GM12874 (cell line): ENCODE data around the gene DAZAP1.

Experiments used
- CTCF ChIP-seq: IDR thresholded peaks from 2 replicates; pipeline ENCODE4 v1.5.1; 2011; ENCODE audit warnings: low read depth, mild to moderate bottlenecking, control low read depth, low read length, moderate library complexity; ENCODE audit not compliant: insufficient read depth

Gene DAZAP1

GRCh38 chr19:1402411-1403070 is 4.8 kb upstream of the DAZAP1 start:
- no peak for TF ChIP-seq CTCF

- peak; percentile 37 for TF ChIP-seq CTCF
Observed at GRCh38 chr19:1406774-1407527, 435 bp upstream of the DAZAP1 start.

GRCh38 chr19:1408300-1409203 is 1.2 kb downstream of the DAZAP1 start:
- no peak for TF ChIP-seq CTCF

- no peak for TF ChIP-seq CTCF
Observed at GRCh38 chr19:1409204-1410005, 2.0 kb downstream of the DAZAP1 start.

- TF ChIP-seq CTCF: no peak
Observed at GRCh38 chr19:1410136-1410786, 2.9 kb downstream of the DAZAP1 start.

- no peak for TF ChIP-seq CTCF
Observed at GRCh38 chr19:1410789-1411188, 3.4 kb downstream of the DAZAP1 start.
